ENCODE measurements around the gene FOXJ1.

FOXJ1 gene

DNA sequence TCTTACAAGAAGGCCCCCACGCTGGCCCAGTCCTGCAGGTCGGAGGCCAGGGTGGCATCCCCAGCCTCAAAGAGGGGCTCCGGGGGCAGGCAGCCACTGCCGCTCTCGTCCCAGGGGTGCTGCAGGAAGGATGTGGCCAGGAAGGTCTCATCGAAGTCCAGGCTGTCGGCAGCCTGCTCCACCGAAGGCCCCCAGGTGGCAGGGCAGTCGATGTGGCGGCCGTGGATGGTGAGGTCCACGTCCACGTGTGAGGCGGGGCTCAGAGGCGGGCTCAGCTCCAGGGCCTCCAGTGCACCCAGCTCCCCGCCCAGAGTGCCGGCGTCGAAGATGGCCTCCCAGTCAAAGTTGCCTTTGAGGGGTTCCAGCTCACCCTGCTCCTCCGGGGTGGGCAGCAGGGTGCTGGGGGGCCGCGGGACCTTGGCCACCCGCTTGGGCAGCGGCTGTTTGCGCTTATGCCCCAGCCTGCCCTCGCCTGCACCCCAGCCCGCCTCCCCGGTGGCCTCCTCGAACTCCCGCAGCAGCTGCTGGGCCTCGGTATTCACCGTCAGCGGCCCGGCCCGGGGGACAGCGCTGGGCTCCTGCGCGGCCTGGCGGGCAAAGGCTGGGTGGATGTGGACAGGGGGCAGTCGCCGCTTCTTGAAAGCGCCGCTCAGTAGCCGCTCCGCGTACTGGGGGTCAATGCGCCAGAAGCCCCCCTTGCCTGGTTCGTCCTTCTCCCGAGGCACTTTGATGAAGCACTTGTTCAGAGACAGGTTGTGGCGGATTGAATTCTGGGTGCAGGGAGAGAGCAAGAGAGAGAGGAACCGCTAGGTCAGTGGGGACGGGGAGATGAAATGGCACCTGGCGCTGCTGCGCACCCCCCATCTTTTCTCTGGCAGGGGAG is 3.5 kb downstream of the FOXJ1 start:
- H3K4me3 ChIP-seq (ENCODE audit: control insufficient read depth, low read depth, low read length) = no peak overlapping the region
- DNase-seq (ENCODE audit: low read depth) = no peak
- no peak for TF ChIP-seq CTCF (conservative IDR thresholded peaks at IDR 0.05; ENCODE audit: control insufficient read depth, insufficient read depth, low read depth, low read length)

GRCh38 chr17:76137001-76137350 is 4.1 kb downstream of the FOXJ1 start:
- TF ChIP-seq CTCF (conservative IDR thresholded peaks at IDR 0.05; ENCODE audit: control insufficient read depth, insufficient read depth, low read depth, low read length) = no peak
- H3K4me3 ChIP-seq (ENCODE audit: control insufficient read depth, low read depth, low read length) = no peak overlapping the region
- no peak for DNase-seq (ENCODE audit: low read depth)

DNA sequence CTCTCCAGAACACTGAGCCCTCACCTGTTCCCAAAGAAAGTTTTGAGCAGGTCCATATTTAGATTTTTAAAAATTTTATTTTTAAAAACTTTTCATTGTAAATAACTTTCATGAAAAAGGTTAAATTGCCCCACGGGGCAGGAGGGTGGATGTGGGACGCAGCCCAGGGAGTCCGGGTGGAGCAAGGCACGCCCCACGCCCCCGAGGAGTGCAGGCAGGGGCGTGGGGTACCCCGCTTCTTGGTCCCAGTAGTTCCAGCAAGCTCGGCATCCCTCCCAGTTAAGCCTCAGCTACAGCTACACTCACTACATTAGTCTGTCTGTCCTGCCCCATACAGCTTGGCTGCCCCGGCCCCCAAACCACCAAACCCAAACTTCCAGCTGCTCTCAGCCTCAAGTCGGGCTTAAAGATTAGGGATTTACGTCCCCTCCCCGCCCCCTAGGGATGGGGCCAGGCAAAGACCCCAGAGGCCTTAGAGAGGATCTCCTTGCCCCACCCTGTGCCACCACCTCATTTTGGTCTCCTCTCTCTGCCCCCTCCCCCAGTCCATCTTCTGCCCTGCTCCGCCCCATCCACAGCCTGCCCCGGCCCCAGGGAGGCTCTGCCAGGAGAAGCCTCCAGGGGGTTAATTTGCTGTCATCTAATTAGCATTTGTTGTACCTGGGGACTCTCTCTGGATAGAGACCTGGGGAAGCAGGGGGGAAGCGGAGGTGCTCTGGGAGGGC is 4.6 kb downstream of the FOXJ1 start:
- no peak for DNase-seq (ENCODE audit: low read depth)
- no peak overlapping the region for H3K4me3 ChIP-seq (ENCODE audit: control insufficient read depth, low read depth, low read length)
- no peak for TF ChIP-seq CTCF (conservative IDR thresholded peaks at IDR 0.05; ENCODE audit: control insufficient read depth, insufficient read depth, low read depth, low read length)

DNA sequence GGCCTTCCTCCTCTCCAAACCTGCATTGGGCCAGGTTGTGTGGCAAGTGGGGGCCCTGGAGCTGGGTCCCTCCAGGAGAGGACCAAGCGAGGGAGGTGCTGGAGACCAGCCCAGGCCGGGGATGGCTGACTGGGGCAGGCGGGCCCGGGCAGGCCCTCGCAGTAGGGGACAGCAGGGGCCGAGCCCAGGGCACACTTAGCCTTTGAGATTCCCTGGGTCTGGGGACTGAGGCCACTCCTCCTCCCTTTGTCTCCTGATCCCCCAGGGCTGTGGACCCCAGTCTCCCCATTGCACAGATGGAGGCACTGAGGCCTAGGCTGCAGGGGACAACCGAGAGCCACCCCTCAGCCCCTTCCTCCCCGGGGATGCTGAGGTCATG is 5.2 kb downstream of the FOXJ1 start:
- H3K4me3 ChIP-seq (ENCODE audit: control insufficient read depth, low read depth, low read length) = no peak overlapping the region
- no peak for TF ChIP-seq CTCF (conservative IDR thresholded peaks at IDR 0.05; ENCODE audit: control insufficient read depth, insufficient read depth, low read depth, low read length)
- no peak for DNase-seq (ENCODE audit: low read depth)

GRCh38 chr17:76134911-76135809 is 5.9 kb downstream of the FOXJ1 start:
- no peak for DNase-seq (ENCODE audit: low read depth)
- no peak overlapping the region for H3K4me3 ChIP-seq (ENCODE audit: control insufficient read depth, low read depth, low read length)
- TF ChIP-seq CTCF (conservative IDR thresholded peaks at IDR 0.05; ENCODE audit: control insufficient read depth, insufficient read depth, low read depth, low read length) = no peak

DNA sequence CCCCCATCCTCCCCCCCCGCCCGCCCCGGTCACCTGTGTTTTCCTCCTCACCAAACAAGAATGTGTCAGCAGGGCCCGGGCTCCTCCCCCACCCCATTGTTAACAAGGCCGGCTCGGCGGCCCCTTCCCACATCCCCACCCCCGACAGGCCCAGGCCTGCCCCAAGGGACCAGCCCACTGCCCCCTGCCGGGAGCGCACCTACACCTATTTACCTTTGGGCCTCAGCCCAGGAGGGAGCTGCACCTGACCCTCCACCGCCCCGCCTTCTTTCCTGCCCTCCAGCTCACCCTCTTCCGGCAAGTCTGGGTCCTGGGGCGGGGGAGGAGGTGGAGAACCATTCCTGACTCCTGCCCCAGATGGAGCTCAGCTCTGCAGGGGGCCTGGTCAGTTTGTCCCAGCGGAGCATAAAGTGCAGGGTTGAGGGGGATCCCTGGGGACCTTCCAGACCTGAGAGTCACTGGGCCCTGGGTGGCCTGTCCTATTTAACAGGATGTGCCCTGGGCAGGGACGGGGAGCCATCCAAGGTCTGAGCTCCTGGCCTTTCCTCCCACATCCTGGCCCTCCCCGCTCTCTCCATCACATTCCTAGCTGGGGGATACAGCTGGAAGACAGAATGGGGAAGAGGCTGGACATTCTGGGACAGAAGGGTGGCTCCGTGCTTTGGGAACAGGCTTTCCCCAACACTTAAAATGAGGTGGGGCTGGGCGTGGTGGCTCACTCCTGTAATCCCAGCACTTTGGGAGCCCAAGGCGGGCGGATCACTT is 8.3 kb downstream of the FOXJ1 start:
- H3K4me3 ChIP-seq (ENCODE audit: control insufficient read depth, low read depth, low read length) = no peak overlapping the region
- TF ChIP-seq CTCF (conservative IDR thresholded peaks at IDR 0.05; ENCODE audit: control insufficient read depth, insufficient read depth, low read depth, low read length) = no peak
- DNase-seq (ENCODE audit: low read depth) = no peak

Measured in fibroblast of mammary gland (primary cell).